K562 (cell line): ENCODE measurements around the gene CERS6. TPM values are rescaled to one million over a fixed set of nuclear protein-coding genes. Genes with fewer than 3 reads are reported as not detected.

Experiments used
- ATF7 ChIP-seq: fragments of 450-650 bp; IDR thresholded peaks from 2 replicates; pipeline ENCODE4 v1.7.1; 2014; ENCODE audit warnings: mild to moderate bottlenecking, moderate library complexity
- GATA2 ChIP-seq: sonication (generic); formaldehyde crosslinking; IDR thresholded peaks from 2 replicates; pipeline ENCODE4 v1.4.0; 2020; ENCODE audit warnings: mild to moderate bottlenecking, missing genetic modification reagents
- HMBOX1 ChIP-seq: sonication (generic); IDR thresholded peaks from 2 replicates; pipeline ENCODE4 v1.6.1; 2016
- JUN ChIP-seq, 2 experiments: sonication (generic) in 1 of 2; formaldehyde crosslinking in 1 of 2; IDR thresholded peaks; 2 replicates each; pipeline versions ENCODE4 v1.6.1 to v1.8.0; 2012 to 2022; ENCODE audit warnings: borderline replicate concordance in 2 of 2, mild to moderate bottlenecking in 2 of 2, improper control_type of control experiment in 1 of 2, low read depth in 1 of 2, low read length in 1 of 2, missing genetic modification reagents in 1 of 2
- MECOM ChIP-seq: fragments of 250-450 bp; sonication (Bioruptor Pico); IDR thresholded peaks from 2 replicates; pipeline ENCODE4 v1.8.0; 2022; ENCODE audit warnings: inconsistent platforms
- NFIC ChIP-seq: fragments of 450-650 bp; IDR thresholded peaks from 2 replicates; pipeline ENCODE4 v1.6.1; 2017; ENCODE audit warnings: mild to moderate bottlenecking, inconsistent platforms
- OTX1 ChIP-seq: fragments of 450-650 bp; formaldehyde crosslinking; IDR thresholded peaks from 2 replicates; pipeline ENCODE4 v1.4.0; 2022; ENCODE audit warnings: mild to moderate bottlenecking
- ZEB2 ChIP-seq: fragments of 450-650 bp; IDR thresholded peaks from 2 replicates; pipeline ENCODE4 v1.6.1; 2016
- ZNF318 ChIP-seq, 2 experiments: fragments of 450-650 bp; IDR thresholded peaks; 2 replicates each; pipeline ENCODE4 v1.6.1; 2016; ENCODE audit warnings: mild to moderate bottlenecking in 2 of 2, borderline replicate concordance in 1 of 2, low read depth in 1 of 2, moderate library complexity in 1 of 2
- ZNF592 ChIP-seq: fragments of 450-650 bp; IDR thresholded peaks from 2 replicates; pipeline ENCODE4 v1.6.1; 2017; ENCODE audit warnings: antibody characterized with exemption, mild to moderate bottlenecking
- polyA plus RNA-seq, 8 experiments: library from polyadenylated mRNA; depleted of rRNA in 4 of 8; stranded (reverse) in 5 of 8; unstranded in 3 of 8; fragments of >200 nt; fragmentation: Nextera tagmentation in 2 of 8; fragmentation: Illumina TruSeq in 1 of 8; extraction: Ambion mirVana in 2 of 8; extraction: Trizol in 1 of 8; gene quantifications; 2 replicates each; pipeline versions ENCODE4 v1.2.1 to v1.2.3, GENCODE V29; 2011 to 2014; ENCODE audit warnings: inconsistent platforms in 1 of 8, missing spikeins in 1 of 8
- total RNA-seq, 7 experiments: library from RNA; depleted of rRNA in 6 of 7; stranded (reverse); fragments of >200 nt in 6 of 7; fragmentation: Illumina TruSeq in 2 of 7; extraction: Trizol in 2 of 7; gene quantifications; 2 replicates each; pipeline versions ENCODE4 v1.2.1 to v1.2.3, GENCODE V29; 2011 to 2021; ENCODE audit warnings: low replicate concordance in 1 of 7

CERS6 gene
- total and polyA plus RNA-seq, 9 of the 15 experiments (the other 6 are each of a cell fraction or from before 2014, with no cell fraction given), result 1.6 to 13.6 (median 11.4) TPM

GRCh38 chr2:168798076-168798887, 342.2 kb downstream of the CERS6 start (continued):
- TF ChIP-seq ZNF592 (peak; percentile 95), GATA2 (peak; percentile 48; the same call in 1 of the 2 replicates), MECOM (peak; percentile 65), JUN (IDR thresholded peaks at IDR 0.05; ENCODE audit: borderline replicate concordance, low read depth, low read length) (peak; percentile 42; the same call in 1 of the 2 replicates), JUN (CRISPR knock-in tag; IDR thresholded peaks at IDR 0.05; ENCODE audit: borderline replicate concordance) (no peak), NFIC (peak; percentile 97), ATF7 (peak; percentile 68), OTX1 (CRISPR knock-in tag) (no peak), ZEB2 (peak; percentile 15; the same call in 1 of the 2 replicates), ZNF318 (IDR thresholded peaks at IDR 0.05; ENCODE audit: borderline replicate concordance in 1 of 2, low read depth in 1 of 2) (peak in 1 of 2 experiments; percentile 12; a peak in 1 of 4 replicates), HMBOX1 (peak; percentile 52; the same call in 1 of the 2 replicates)
